ENCODE measurements around the gene ERVH48-1.
A peak's percentile ranks its signal among the peaks of the same experiment; 100 is the strongest.
"Not testable (repeated sequence)": the region's sequence is repeated elsewhere in the genome, so short reads cannot be mapped to it uniquely, and the experiment has no call there.

Gene ERVH48-1

GRCh38 chr21:42938606-42938995, 13.2 kb upstream of the ERVH48-1 start:
- DNase-seq, result not testable (repeated sequence)

- DNase-seq, result no peak
These were observed 12.7 kb upstream of the ERVH48-1 start for GRCh38 chr21:42937960-42938605.

- not testable (repeated sequence) for DNase-seq
These were observed 11.9 kb upstream of the ERVH48-1 start for GRCh38 chr21:42937034-42937940.

GRCh38 chr21:42936360-42936759, 10.9 kb upstream of the ERVH48-1 start:
- DNase-seq, result not testable (repeated sequence)

- DNase-seq, result not testable (repeated sequence)
These were observed 8.5 kb upstream of the ERVH48-1 start for GRCh38 chr21:42933973-42934372.

GRCh38 chr21:42933137-42933970, 7.9 kb upstream of the ERVH48-1 start:
- DNase-seq, result not testable (repeated sequence)

GRCh38 chr21:42932378-42933136, 7.1 kb upstream of the ERVH48-1 start:
- DNase-seq, result not testable (repeated sequence)

GRCh38 chr21:42931560-42932235, 6.3 kb upstream of the ERVH48-1 start:
- DNase-seq, result no peak

- no peak for DNase-seq
These were observed 4.5 kb upstream of the ERVH48-1 start for GRCh38 chr21:42929969-42930368.

GRCh38 chr21:42927474-42928200, 2.2 kb upstream of the ERVH48-1 start:
- DNase-seq, result not testable (repeated sequence)

GRCh38 chr21:42924433-42924751, 1.0 kb downstream of the ERVH48-1 start:
- DNase-seq, result no peak

- DNase-seq, result peak; percentile 87
These were observed 1.6 kb downstream of the ERVH48-1 start for GRCh38 chr21:42923553-42924432.

GRCh38 chr21:42922918-42923317, 2.5 kb downstream of the ERVH48-1 start:
- DNase-seq, result no peak

GRCh38 chr21:42921927-42922326, 3.5 kb downstream of the ERVH48-1 start:
- no peak for DNase-seq

- DNase-seq, result no peak
These were observed 7.1 kb downstream of the ERVH48-1 start for GRCh38 chr21:42918291-42918690.

- DNase-seq, result no peak
These were observed 12.0 kb downstream of the ERVH48-1 start for GRCh38 chr21:42913476-42913875.

GRCh38 chr21:42911920-42912319, 13.5 kb downstream of the ERVH48-1 start:
- DNase-seq, result not testable (repeated sequence)

- DNase-seq, result not testable (repeated sequence)
These were observed 16.9 kb downstream of the ERVH48-1 start for GRCh38 chr21:42908484-42908883.

GRCh38 chr21:42906233-42906632, 19.2 kb downstream of the ERVH48-1 start:
- no peak for DNase-seq

- DNase-seq, result no peak
These were observed 20.2 kb downstream of the ERVH48-1 start for GRCh38 chr21:42905195-42905594.
